ENCODE measurements around the gene TBC1D5. TPM values are rescaled to one million over a fixed set of nuclear protein-coding genes. Genes with fewer than 3 reads are reported as not detected.

TBC1D5 gene
- total and polyA plus RNA-seq, 2 of the 4 experiments (the other 2 are of a cell fraction), result 16.4 to 57.0 TPM

DNA sequence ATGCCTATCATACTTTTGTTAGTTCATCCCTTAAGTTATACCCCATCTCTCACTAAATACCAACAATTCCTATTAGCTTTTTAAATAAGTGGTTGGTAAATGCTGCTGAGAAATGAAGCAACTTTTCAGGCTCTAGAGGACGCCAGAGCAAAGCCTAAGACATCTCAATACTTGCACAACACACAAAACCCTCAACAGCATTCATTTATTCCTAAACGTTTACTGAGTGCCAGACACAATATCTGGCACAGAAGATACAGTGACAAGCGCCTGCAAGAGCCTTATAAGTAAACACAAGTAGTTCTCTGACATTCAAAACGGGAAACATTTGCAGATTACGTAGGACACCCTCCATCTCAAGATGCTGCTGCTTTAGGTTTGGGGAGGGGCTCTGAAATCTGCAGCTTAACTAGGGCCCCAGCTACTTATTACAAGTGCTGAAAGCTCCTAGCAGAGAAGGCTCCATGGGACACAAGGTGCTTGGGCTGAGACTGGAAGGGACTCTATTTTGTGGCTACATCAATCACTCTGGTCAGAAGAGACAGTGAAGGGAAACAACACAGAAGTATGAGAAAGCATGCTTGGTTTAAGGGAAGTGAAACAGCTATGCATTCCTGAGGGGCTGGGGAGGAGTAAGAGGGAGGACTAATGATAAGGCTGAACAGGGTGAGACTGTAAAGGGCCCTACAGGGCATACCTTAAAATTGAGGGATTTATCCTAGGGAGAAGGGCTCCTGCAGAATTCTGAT, 546.4 kb downstream of the TBC1D5 start:
- no peak overlapping the region for H3K27ac ChIP-seq (ENCODE audit: insufficient read depth, low read length)
- H3K56ac ChIP-seq (ENCODE audit: extremely low read depth, insufficient read depth, low read length), result no peak overlapping the region
- no peak overlapping the region for H2AFZ ChIP-seq (replicated peaks; ENCODE audit: low read length, poor library complexity)
- DNase-seq, result peak; percentile 24
- TF ChIP-seq, protein P1, sequence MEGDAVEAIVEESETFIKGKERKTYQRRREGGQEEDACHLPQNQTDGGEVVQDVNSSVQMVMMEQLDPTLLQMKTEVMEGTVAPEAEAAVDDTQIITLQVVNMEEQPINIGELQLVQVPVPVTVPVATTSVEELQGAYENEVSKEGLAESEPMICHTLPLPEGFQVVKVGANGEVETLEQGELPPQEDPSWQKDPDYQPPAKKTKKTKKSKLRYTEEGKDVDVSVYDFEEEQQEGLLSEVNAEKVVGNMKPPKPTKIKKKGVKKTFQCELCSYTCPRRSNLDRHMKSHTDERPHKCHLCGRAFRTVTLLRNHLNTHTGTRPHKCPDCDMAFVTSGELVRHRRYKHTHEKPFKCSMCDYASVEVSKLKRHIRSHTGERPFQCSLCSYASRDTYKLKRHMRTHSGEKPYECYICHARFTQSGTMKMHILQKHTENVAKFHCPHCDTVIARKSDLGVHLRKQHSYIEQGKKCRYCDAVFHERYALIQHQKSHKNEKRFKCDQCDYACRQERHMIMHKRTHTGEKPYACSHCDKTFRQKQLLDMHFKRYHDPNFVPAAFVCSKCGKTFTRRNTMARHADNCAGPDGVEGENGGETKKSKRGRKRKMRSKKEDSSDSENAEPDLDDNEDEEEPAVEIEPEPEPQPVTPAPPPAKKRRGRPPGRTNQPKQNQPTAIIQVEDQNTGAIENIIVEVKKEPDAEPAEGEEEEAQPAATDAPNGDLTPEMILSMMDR (conservative IDR thresholded peaks at IDR 0.05; ENCODE audit: low read depth, low read length), result peak; percentile 36; the same call in 1 of the 2 replicates
- TF ChIP-seq MAFK (IDR thresholded peaks at IDR 0.05; ENCODE audit: low read depth, low read length) (no peak), CEBPB (IDR thresholded peaks at IDR 0.05; ENCODE audit: low read depth, low read length) (peak; percentile 53; the same call in 1 of the 2 replicates), BHLHE40 (IDR thresholded peaks at IDR 0.05; ENCODE audit: low read depth, low read length) (no peak), NFE2L2 (IDR thresholded peaks at IDR 0.05; ENCODE audit: low read depth, low read length) (no peak), POLR2A (IDR thresholded peaks at IDR 0.05; ENCODE audit: low read depth, low read length) (no peak)
- in situ Hi-C loops (cut with MboI; ENCODE audit: low sequenced_read_pairs), result no loop called here
- no peak overlapping the region for H2BK20ac ChIP-seq (ENCODE audit: low read depth, low read length)
- no peak overlapping the region for H4K5ac ChIP-seq (ENCODE audit: low read depth, low read length)
- no TSS peak for BruUV-seq (replicated peaks)
- H3K27me3 ChIP-seq (ENCODE audit: control insufficient read depth, insufficient read depth, low read length), result no peaks in the 10 kb centered on the region
- H3K14ac ChIP-seq (replicated peaks; ENCODE audit: low read depth, low read length), result no peak overlapping the region
- CTCF ChIA-PET, result interaction anchor here (3.1 kb wide), 1 partner anchor 16 kb away, joined by 10 read pairs; no protein-coding TSS in a partner anchor
- intact Hi-C loops (cut with micrococcal nuclease), result no loop called here
- no peak overlapping the region for H3K9ac ChIP-seq (ENCODE audit: low read depth, low read length)
- no peaks in the 10 kb centered on the region for H3K36me3 ChIP-seq (ENCODE audit: control insufficient read depth, insufficient read depth, low read length)
- H2BK5ac ChIP-seq (ENCODE audit: low read depth, low read length, poor library complexity, severe bottlenecking), result no peak overlapping the region
- POLR2A ChIA-PET (ENCODE audit: unreplicated experiment), result no interaction called here
- H3K4me3 ChIP-seq (ENCODE audit: insufficient read depth, low read depth, low read length), result no peak overlapping the region
- no peaks in the 10 kb centered on the region for H4K20me1 ChIP-seq (ENCODE audit: insufficient read depth, low read length)
- H3K4me2 ChIP-seq (ENCODE audit: low read depth, low read length), result no peak overlapping the region
- H2BK120ac ChIP-seq (ENCODE audit: low read depth, low read length), result no peak overlapping the region
- H3K9me3 ChIP-seq (ENCODE audit: control insufficient read depth, insufficient read depth, low read length), result no peaks in the 10 kb centered on the region
- H2AK5ac ChIP-seq (ENCODE audit: low read depth, low read length), result no peak overlapping the region
- no CpG with 5 or more reads among the region's 5 CpGs for WGBS, 2 experiments (ENCODE audit: extremely low coverage in 2 of 2, insufficient read length in 1 of 2)
- peak; percentile 62 for ATAC-seq (ENCODE audit: low read depth)
- H4K91ac ChIP-seq (ENCODE audit: insufficient read depth, low read depth, low read length), result no peak overlapping the region
- H2BK15ac ChIP-seq (ENCODE audit: low read depth, low read length), result no peak overlapping the region
- no peaks in the 10 kb centered on the region for H3K9me1 ChIP-seq (ENCODE audit: insufficient read depth, low read length)
- H4K8ac ChIP-seq (ENCODE audit: low read depth in 2 of 2, low read length in 2 of 2), result no peak overlapping the region
- H3K4ac ChIP-seq (ENCODE audit: low read depth, low read length), result no peak overlapping the region
- no peak overlapping the region for H3K18ac ChIP-seq (ENCODE audit: low read depth, low read length)
- no peak overlapping the region for H2AK9ac ChIP-seq (replicated peaks; ENCODE audit: low read depth, low read length, poor library complexity)
- peaks cover 3% of the 10 kb centered on the region; the same call in 1 of the 2 replicates for H3K4me1 ChIP-seq (ENCODE audit: control insufficient read depth, insufficient read depth, low read length)
- no peaks in the 10 kb centered on the region for H3K79me1 ChIP-seq (ENCODE audit: low read depth in 1 of 2, low read length in 2 of 2)
- dilution Hi-C loops (cut with HindIII; ENCODE audit: low sequenced_read_pairs, unreplicated experiment), result loop anchor here (25.0 kb wide), 1 partner anchor 584 kb away; the partner anchor contains the start of gene DAZL
- no peak overlapping the region for H3K23ac ChIP-seq (ENCODE audit: low read depth, low read length)

All from IMR-90 (cell line).